ENCODE results near the gene HOXD9.

DNA sequence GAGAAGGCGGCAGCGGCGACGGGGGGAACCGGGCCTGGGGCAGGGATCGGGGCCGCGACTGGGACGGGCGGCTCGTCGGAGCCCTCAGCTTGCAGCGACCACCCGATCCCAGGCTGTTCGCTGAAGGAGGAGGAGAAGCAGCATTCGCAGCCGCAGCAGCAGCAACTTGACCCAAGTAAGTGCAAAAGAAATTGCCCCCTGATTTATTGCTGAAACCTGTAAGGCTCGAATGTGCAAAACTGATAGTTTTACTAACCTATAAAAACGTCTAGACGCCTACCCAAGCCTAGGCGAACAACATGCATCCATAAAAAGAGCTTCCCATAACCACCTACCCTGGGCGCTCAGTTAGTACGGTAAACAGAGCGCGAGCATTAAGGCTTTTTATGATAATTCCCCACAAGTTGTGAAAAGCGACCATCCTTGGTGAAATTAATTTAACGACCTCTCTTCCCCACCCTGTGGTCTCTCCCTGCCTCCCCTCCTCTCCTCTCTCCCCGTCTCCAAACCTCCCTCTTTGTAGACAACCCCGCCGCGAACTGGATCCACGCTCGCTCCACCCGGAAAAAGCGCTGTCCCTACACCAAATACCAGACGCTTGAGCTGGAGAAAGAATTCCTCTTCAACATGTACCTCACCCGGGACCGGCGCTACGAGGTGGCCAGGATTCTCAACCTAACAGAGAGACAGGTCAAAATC is 1.0 kb downstream of the HOXD9 start:
- TF ChIP-seq, protein P1, sequence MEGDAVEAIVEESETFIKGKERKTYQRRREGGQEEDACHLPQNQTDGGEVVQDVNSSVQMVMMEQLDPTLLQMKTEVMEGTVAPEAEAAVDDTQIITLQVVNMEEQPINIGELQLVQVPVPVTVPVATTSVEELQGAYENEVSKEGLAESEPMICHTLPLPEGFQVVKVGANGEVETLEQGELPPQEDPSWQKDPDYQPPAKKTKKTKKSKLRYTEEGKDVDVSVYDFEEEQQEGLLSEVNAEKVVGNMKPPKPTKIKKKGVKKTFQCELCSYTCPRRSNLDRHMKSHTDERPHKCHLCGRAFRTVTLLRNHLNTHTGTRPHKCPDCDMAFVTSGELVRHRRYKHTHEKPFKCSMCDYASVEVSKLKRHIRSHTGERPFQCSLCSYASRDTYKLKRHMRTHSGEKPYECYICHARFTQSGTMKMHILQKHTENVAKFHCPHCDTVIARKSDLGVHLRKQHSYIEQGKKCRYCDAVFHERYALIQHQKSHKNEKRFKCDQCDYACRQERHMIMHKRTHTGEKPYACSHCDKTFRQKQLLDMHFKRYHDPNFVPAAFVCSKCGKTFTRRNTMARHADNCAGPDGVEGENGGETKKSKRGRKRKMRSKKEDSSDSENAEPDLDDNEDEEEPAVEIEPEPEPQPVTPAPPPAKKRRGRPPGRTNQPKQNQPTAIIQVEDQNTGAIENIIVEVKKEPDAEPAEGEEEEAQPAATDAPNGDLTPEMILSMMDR (IDR thresholded peaks at IDR 0.05) = no peak
- no peak for TF ChIP-seq POLR2AphosphoS5 (IDR thresholded peaks at IDR 0.05)
